Prostate gland (tissue), 2 donors: ENCODE measurements around the gene BAIAP3.

Experiments
- CTCF ChIP-seq, 4 experiments: fragments of 200-600 bp in 2 of 4; fragments of 450-650 bp in 2 of 4; sonication (generic) in 2 of 4; IDR thresholded peaks; 1 replicate in 3 of 4; 2 replicates in 1 of 4; pipeline ENCODE4 v1.5.1; 2016 to 2019; ENCODE audit warnings: antibody characterized with exemption in 4 of 4, mild to moderate bottlenecking in 2 of 4, moderate library complexity in 2 of 4
- POLR2A ChIP-seq: fragments of 450-650 bp; IDR thresholded peaks from one replicate; pipeline ENCODE4 v1.6.1; 2016; ENCODE audit warnings: antibody characterized with exemption, mild to moderate bottlenecking
- POLR2AphosphoS5 ChIP-seq: sonication (generic); formaldehyde crosslinking; IDR thresholded peaks from one replicate; pipeline ENCODE4 v1.6.1; 2017; ENCODE audit warnings: antibody characterized with exemption

GRCh38 chr16:1291576-1291974 lies 41.9 kb upstream of the BAIAP3 start:
- TF ChIP-seq POLR2A (no peak), CTCF (IDR thresholded peaks at IDR 0.05) (no peak), POLR2AphosphoS5 (no peak)
